ENCODE measurements around the gene FKBP1A. TPM values are rescaled to one million over a fixed set of nuclear protein-coding genes. Genes with fewer than 3 reads are reported as not detected.

FKBP1A gene
- 100 to 1,000 TPM in 1 of 4 donors, 10 to 100 TPM in 3; 78.6 to 116 (median 86.8) TPM for total RNA-seq

DNA sequence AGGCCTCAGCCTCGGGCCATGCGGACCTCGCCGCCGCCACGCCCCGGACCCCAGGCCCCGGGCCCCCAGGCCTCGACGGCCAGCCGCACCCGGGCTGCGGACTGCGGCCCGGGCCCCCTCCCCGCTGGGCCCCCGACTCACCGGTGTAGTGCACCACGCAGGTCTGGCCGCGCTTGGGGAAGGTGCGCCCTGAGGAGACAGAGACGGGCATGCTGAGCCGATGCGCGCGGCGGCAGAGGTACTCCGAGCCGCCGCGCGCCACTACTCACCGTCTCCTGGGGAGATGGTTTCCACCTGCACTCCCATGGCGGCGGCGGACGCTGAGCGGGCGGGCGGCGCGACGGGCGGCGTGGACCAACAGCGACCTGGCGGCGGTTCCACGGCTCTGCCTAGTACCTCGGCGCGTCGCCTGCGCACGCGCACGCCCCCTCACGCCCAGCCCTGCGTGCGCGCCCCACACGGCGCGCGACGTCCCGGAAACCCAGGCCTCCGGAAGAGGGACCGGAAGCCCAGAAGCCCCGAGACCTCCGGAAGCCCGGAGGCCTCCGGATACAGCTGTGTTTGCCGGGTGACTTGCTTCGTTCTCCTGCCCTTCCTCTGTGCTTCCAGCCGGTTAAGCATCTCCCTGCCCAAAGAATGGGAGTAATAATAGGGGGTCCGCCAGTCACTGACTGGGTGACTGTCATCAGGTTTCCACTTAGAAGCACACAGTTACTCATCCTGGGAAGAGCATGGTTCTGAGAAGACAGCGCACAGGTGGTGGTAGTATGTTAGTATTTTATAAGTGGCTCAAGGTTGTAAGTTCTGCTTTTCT lies at the start of gene FKBP1A:
TSS of gene FKBP1A (minus strand) at position 362 of the 814 bp plus-strand sequence. CDS start at position 306, 56 bp downstream.
- Histone ChIP-seq H3K4me3 (peak within 1 kb of the TSS; percentile 84 to 98), H3K9me3 (no peaks in the 10 kb centered on the region), H3K36me3 (no peaks in the 10 kb centered on the region), H3K27ac (peak within 1 kb of the TSS; percentile 68 to 93 (median 83)), H3K4me1 (peaks cover 3 to 54% (median 43%) of the 10 kb centered on the region in 3 donors), H3K27me3 (peaks cover 15% of the 10 kb centered on the region)
- ATAC-seq = peak; percentile 97
- peak; percentile 79 for TF ChIP-seq POLR2AphosphoS5 (IDR thresholded peaks at IDR 0.05)
- TF ChIP-seq POLR2A (IDR thresholded peaks at IDR 0.05) = peak; percentile 66 to 81
- no peak for TF ChIP-seq EP300 (IDR thresholded peaks at IDR 0.05)
- TF ChIP-seq, protein P1, sequence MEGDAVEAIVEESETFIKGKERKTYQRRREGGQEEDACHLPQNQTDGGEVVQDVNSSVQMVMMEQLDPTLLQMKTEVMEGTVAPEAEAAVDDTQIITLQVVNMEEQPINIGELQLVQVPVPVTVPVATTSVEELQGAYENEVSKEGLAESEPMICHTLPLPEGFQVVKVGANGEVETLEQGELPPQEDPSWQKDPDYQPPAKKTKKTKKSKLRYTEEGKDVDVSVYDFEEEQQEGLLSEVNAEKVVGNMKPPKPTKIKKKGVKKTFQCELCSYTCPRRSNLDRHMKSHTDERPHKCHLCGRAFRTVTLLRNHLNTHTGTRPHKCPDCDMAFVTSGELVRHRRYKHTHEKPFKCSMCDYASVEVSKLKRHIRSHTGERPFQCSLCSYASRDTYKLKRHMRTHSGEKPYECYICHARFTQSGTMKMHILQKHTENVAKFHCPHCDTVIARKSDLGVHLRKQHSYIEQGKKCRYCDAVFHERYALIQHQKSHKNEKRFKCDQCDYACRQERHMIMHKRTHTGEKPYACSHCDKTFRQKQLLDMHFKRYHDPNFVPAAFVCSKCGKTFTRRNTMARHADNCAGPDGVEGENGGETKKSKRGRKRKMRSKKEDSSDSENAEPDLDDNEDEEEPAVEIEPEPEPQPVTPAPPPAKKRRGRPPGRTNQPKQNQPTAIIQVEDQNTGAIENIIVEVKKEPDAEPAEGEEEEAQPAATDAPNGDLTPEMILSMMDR (IDR thresholded peaks at IDR 0.05) = peak in 3 of 4 experiments; percentile 29 to 49 (median 45)
- 3 to 20% methylated on average over 1 to 6 of the region's 79 CpGs for WGBS, 2 donors (ENCODE audit: low coverage in 1 of 2)

DNA sequence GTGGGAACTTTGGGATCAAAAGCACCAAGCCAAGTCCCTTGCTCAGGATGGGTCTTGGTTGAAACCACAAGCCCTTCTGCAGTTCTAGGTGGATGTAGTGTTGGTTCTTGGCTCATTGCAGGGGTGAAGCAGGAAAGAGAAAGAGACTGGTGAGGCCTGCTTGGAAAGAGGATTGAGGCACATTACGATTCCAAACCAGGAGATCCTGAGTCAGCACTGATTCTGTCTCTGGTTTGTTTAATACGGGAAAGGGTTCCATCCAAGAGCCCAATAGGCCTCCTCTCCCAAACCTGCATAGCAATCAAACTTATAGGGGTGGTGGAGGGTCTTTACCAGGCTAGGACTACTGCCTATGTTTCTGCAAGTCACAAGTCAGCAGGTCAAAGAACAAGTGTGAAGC lies 49.5 kb upstream of the FKBP1A start:
- WGBS, 2 donors (ENCODE audit: low coverage in 1 of 2) = 64 to 70% methylated on average over 2 of the region's 2 CpGs
- Histone ChIP-seq H3K4me3 (no peak overlapping the region), H3K27me3 (no peaks in the 10 kb centered on the region), H3K27ac (no peak overlapping the region), H3K4me1 (no peaks in the 10 kb centered on the region), H3K36me3 (peaks cover 0 to 85% of the 10 kb centered on the region in 2 donors), H3K9me3 (no peaks in the 10 kb centered on the region)
- ATAC-seq = no peak
- TF ChIP-seq POLR2AphosphoS5 (IDR thresholded peaks at IDR 0.05) (no peak), EP300 (IDR thresholded peaks at IDR 0.05) (no peak), POLR2A (IDR thresholded peaks at IDR 0.05) (no peak)
- TF ChIP-seq, protein P1 (IDR thresholded peaks at IDR 0.05) = no peak

DNA sequence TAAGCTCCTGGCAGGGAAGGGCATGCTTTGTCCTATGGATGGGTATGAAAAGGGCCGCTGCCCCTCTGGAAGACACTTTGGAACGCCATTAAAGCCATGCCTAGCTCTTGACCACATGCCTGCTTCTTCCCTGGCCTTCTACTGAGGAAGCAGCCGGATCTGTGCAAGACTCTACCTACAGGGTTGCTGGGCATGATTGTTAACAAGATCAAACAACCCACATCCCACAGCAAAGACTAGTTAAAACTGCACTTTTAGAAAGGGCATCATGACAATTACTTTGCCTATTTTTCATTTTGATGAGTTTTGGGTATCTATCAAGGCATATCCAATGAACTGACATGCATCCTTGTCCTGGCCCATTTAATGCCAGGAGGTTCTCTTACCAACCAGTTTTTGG lies 48.3 kb upstream of the FKBP1A start:
- Histone ChIP-seq H3K36me3 (peaks cover 0 to 73% of the 10 kb centered on the region in 2 donors), H3K9me3 (no peaks in the 10 kb centered on the region), H3K27ac (no peak overlapping the region), H3K27me3 (no peaks in the 10 kb centered on the region), H3K4me1 (no peaks in the 10 kb centered on the region), H3K4me3 (no peak overlapping the region)
- WGBS, 2 donors (ENCODE audit: low coverage in 1 of 2) = 50% methylated on average over 1 of the region's 3 CpGs; no CpG with 5 or more reads in 1 of the 2 donors
- TF ChIP-seq POLR2AphosphoS5 (IDR thresholded peaks at IDR 0.05) (no peak), POLR2A (IDR thresholded peaks at IDR 0.05) (no peak), EP300 (IDR thresholded peaks at IDR 0.05) (no peak)
- TF ChIP-seq, protein P1 (IDR thresholded peaks at IDR 0.05) = no peak
- no peak for ATAC-seq

DNA sequence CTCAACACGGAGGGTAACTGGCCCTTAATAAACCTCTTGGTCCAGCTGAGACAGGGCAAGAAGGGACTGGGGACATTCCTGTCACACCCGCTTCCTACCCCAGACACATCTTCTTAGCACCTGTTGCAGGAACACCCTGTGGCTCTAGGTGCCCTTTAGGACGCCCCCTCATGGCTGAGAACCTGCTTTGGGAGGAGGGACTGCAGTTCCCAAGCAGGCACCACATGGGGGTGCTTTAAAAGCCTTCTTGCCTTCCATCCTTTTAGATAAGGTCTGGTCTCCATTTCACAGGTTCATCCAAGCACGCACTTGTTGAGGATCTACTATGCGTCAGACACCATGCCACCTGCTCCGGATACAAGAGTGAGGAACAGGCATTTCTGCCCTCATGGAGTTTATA lies 47.2 kb upstream of the FKBP1A start:
- H3K27ac ChIP-seq = no peak overlapping the region
- TF ChIP-seq POLR2A (IDR thresholded peaks at IDR 0.05) = no peak
- TF ChIP-seq POLR2AphosphoS5 (IDR thresholded peaks at IDR 0.05) = no peak
- TF ChIP-seq, protein P1 (IDR thresholded peaks at IDR 0.05) = no peak
- TF ChIP-seq EP300 (IDR thresholded peaks at IDR 0.05) = no peak
- ATAC-seq = no peak
- WGBS, 2 donors (ENCODE audit: low coverage in 1 of 2) = 61 to 93% methylated on average over 3 of the region's 6 CpGs
- no peaks in the 10 kb centered on the region for H3K9me3 ChIP-seq
- no peaks in the 10 kb centered on the region for H3K27me3 ChIP-seq
- peaks cover 0 to 65% of the 10 kb centered on the region in 2 donors for H3K36me3 ChIP-seq
- H3K4me3 ChIP-seq = no peak overlapping the region
- H3K4me1 ChIP-seq = no peaks in the 10 kb centered on the region

Data from gastroesophageal sphincter (tissue), 4 donors.